Stimulated activated CD8-positive, alpha-beta memory T cell treated with anti-CD3 and anti-CD28 coated beads, Interleukin-15, amount 100 ng/mL, for 4 hours (primary cell): ENCODE results near the gene SRSF12.

Experiments
- DNase-seq, 2 donors: peaks; one replicate each; pipeline ENCODE4 v3.0.0-alpha.2; 2020; ENCODE audit warnings: low read depth in 2 of 2

SRSF12 gene

GRCh38 chr6:89117211-89118108 is at the start of gene SRSF12:
TSS of gene SRSF12 (minus strand) at chr6:89118071. CDS start at chr6:89117887, 184 bp downstream.
- peak in 1 of 2 donors; percentile 18 for DNase-seq

DNA sequence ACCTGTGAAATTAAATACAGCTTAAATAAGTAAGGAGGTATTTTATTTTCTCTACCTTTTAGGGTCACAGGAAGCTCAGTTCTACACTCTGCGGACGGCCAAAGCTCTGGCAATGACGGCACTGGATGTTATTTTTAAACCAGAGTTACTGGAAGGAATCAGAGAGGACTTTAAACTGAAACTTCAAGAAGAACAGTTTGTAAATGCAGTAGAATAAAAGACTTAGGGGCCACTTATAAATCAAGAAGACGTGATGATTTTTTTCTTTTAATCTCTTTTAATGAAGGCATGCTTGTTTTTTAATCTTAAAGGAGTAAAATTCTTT is 44.1 kb upstream of the SRSF12 start:
- no peak for DNase-seq

DNA sequence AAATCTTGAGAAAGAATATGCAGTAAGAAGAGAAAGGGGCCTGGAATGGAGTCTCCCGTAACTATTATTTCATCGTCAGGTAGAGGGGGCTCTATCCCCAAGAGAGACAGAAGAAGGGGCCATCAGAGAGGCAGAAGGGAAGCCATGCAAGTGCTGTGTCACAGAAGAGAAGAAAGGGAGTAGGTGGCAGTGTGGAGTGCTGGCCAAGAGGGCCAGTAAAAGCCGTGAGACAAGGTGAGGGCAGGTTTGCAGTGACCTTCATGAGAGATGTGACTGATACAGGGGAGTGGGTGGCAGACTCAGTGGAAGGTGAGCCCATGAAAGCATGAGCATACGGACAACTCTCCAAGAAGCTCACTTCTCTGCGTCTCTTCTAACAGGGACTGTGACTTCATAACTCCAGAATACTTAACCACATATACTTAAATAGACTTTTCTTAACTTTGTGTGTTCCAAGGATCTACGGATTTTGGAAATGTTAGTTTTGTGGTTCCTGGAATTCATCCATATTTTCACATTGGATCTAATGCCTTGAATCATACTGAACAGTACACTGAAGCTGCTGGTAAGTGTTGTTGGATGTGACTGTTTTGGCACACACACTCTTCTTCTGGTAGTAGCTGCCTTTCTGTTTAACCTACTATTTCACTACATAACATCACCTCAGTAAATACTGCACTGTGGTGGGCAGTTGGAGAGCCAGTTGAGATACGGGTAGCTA is 43.6 kb upstream of the SRSF12 start:
- no peak for DNase-seq

GRCh38 chr6:89160331-89161092 is 42.6 kb upstream of the SRSF12 start:
- DNase-seq: no peak

DNA sequence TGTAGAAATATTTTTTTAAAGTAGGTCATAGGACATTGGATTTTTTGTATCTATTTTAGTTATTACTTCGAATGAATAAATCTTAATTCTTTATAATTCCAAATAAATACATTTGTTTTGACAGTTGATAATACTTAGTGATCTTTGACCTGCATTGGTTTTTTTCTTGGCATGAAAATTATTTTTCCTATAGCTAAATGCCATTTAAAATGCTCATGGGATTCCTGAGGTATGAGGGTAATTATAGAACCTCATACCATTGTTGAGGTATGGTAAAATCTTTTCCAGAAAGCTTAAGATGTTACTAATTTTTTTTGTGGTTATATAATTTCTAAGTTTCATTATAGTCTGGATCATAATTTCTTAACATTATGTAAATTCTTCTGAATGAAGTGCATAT is 36.3 kb upstream of the SRSF12 start:
- DNase-seq: no peak

- peak; percentile 12 to 27 for DNase-seq
These were observed 30.3 kb upstream of the SRSF12 start for GRCh38 chr6:89148016-89148750.

- no peak for DNase-seq
These were observed 29.1 kb upstream of the SRSF12 start for GRCh38 chr6:89146718-89147700.

DNA sequence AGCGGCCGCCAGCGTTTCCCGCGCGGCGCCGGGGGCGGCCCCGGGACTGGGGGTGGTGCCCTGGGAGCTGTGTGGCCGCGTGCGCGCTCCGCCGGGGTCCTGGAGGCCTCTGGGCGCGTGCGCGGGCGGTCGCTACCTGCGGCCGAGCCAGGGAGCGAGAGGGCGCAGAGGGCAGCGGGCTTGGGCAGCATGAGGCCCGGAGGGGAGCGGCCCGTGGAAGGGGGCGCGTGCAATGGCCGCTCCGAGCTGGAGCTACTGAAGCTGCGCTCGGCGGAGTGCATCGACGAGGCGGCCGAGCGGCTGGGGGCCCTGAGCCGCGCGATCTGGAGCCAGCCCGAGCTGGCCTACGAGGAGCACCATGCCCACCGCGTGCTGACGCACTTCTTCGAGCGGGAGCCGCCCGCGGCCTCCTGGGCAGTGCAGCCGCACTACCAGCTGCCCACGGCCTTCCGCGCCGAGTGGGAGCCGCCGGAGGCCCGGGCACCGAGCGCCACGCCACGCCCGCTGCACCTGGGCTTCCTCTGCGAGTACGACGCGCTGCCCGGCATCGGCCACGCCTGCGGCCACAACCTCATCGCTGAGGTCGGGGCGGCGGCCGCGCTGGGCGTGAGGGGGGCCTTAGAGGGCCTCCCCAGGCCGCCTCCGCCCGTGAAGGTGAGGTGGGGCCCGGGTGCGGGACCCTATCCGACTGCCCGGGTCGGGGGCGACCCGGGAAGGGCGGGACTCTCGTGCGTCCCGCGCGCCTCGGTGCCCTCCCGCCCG is 28.3 kb upstream of the SRSF12 start, which contains the start of gene PM20D2:
TSS of gene PM20D2 (plus strand) at position 100 of the 762 bp plus-strand sequence. CDS start at position 190, 90 bp downstream.
- peak; percentile 49 to 55 for DNase-seq

DNA sequence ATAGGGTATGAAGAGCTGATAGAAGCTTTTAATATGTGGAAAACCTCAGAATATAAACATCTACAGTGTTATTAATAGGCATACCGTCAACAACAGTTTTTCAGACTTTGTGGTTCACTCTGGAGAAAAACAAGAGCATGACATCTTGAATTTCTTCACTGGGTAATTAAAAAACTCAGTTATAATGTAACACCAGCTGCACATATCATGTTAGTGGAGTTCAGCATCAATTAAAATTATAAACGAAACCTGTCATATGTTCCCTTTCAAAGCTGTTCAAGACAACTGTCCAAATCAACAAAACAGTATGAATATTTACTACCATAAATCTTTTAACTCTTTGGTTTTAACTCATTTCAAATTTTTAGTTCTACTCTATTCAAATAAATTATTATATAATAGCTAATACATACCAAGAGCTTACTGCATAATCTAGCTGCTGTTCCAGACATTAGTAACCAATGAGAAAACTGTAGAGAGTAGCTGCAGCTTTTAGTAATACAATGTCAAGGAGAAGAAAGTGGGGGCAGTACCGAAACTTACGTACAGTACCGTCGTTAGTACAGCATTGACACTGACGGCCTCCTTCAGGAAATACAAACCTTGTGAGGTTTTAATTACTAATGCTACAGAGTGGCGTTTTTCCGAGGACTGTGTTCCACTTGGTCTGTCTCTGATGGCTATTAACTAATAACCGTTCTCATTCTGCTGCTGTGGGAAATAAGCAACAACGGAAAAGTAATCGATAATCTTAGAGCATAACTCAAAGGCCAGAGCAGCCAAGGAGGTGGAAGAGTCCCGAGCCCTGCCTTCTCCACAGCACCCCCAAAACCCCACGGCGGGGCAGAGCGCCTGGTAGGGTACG is 27.5 kb upstream of the SRSF12 start:
- DNase-seq: no peak

- no peak for DNase-seq
These were observed 26.6 kb upstream of the SRSF12 start for GRCh38 chr6:89144354-89144906.

- DNase-seq: no peak
These were observed 22.7 kb upstream of the SRSF12 start for GRCh38 chr6:89140347-89141156.

DNA sequence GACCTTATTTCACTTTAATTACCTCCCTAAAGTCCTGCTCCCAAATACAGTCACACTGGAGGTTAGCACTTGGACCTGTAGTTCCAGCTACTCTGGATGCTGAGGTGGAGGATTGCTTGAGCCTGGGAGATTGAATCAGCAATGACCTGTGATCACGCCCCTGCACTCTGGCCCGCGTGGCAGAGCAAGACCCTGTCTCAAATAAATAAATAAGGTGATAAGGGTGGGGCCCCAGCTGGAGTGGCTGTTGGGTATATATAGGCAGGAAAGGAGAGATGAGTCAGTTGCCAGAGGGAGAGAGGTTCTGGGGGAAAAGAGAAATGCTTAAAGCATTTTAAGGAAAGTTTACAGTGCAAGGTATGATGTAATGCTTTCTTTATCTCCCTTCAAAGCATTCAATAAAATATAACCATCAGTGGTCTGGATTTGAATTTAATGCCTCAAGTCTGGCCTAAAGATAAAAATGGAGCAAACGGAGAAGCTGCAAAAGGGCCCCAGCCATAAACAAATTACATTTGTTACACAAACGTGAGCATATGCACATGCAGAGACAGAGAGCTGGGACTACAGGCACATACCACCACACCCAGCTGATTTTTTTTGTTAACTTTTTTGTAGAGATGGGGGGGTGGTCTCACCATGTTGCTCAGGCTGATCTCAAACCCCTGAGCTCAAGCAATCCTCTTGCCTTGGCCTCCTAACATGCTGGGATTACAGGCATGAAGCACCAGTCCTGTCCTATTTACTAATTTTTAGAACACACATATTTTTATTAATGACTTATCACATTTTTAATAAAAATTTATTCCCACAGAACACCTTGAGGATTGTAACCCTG is 21.9 kb upstream of the SRSF12 start:
- DNase-seq: no peak

DNA sequence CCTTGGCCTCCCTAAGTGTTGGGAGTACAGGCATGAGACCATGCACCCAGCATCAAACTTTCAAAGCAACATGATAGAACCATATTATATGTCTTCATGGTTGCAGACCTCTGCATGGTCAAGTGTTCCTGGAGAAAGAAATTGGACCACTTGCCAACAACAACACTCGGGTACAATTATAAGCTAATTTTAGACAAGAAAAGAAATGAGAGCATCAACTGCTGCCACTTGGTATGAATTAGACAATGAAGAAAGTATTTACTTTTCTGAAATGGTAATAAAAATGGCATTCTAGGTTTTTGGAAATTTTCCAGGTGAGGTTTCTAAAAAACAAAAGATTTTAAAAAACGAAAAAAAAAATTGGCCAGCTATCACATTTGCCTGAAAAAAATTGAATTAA is 20.3 kb upstream of the SRSF12 start:
- no peak for DNase-seq

DNA sequence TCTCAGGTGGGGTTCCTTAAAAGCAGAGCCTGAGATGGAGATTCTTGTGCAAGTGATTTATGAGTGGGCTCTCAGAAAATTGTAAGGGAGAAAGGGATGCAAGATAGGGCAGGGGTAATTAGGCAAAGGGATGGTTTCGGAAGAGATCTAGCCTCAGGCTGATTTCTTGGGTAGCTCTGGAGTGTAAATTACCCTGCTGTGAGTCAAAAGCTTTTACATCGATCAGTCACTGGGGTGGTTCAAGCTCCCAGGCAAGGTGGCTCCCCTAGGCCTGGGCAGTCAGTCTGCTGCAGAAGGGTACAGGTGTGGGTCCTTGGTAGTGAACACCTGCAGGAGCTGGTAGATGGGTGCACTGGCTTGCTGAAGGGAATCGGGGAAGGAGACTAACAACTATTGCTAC is 16.9 kb upstream of the SRSF12 start:
- DNase-seq: no peak

DNA sequence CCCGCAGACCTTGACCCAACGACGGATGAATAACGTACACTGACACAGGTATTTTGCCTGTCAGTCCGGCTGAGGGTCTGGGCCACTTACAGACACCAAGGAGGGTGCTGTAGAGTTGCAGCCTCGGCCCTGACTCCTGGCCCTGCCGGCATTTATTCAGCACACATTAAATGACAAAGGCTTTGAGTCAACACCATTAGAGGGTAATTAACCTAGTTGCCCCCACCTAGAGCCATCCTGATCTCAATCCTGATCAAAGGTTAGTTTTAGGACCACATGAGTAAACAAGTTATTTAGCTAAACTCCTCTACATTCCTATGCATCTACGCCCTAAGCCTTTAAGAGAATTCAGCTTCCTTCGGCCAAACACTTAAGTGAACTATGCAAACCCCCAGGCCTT is 16.1 kb upstream of the SRSF12 start:
- DNase-seq: no peak

DNA sequence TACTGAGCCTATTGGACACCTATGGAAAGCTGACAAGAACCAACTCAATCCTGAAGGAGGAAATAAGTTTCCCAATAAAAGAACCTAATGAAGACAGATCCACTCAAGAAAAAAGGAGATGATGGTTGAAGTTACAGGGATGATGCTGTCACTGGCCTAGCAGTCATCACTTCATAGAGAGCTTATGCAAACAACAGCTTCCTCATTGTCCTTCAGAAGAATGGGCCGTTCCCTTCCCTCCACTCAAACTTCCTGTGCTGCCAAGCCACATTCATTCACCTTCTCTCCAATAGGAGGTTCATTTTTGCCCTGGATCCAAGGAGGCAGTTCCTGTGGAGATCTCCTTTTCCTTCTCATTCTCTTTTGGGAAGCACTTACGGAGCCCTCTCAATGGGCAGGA is 14.2 kb upstream of the SRSF12 start:
- DNase-seq: no peak

DNA sequence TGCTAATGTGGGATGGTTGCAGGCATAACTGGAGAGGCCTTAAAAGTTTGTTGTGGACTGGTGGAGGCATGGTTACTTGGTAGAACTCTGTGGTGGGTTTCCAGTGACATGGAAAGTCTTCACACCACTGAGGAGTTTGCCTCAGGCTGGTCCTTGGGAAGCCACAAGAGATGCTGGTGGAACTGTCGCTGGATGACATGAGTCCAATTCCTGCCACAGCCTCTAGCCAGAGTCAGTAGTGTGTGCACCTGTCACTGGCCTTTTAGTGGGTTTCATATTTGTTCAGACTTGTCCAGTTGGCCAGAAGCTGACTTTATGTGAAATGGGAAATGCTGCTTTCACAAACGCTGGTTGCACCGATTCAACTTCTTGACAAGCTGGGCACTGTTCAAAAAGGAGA is 13.7 kb upstream of the SRSF12 start:
- no peak for DNase-seq
